Heart right ventricle (tissue), 16 donors: ENCODE data around the gene TEX51. TPM values are rescaled to one million over a fixed set of nuclear protein-coding genes. Genes with fewer than 3 reads are reported as not detected.

Experiments used
- ATAC-seq, 8 donors: fragments of 200-7000 bp; cut with Tn5 transposase; one replicate each; pipeline ENCODE4 v1.9.1; 2020; ENCODE audit warnings: mild to moderate bottlenecking in 8 of 8, moderate library complexity in 8 of 8, moderate number of reproducible peaks in 1 of 8
- DNase-seq, 2 donors: peaks; one replicate each; pipeline ENCODE4 v3.0.0-alpha.2; 2020
- H3K27ac ChIP-seq, 10 donors: fragments of 200-600 bp; sonication (generic) in 2 of 10; one replicate each; pipeline versions ENCODE4 v1.5.0 to v1.8.0; 2020 to 2022; ENCODE audit warnings: mild to moderate bottlenecking in 3 of 10
- H3K27me3 ChIP-seq, 7 donors: fragments of 200-600 bp; one replicate each; pipeline ENCODE4 v1.8.0; 2021 to 2022; ENCODE audit warnings: mild to moderate bottlenecking in 2 of 7
- H3K36me3 ChIP-seq, 9 donors: fragments of 200-600 bp; sonication (generic) in 1 of 9; one replicate each; pipeline versions ENCODE4 v1.5.0 to v1.8.0; 2020 to 2022; ENCODE audit warnings: mild to moderate bottlenecking in 2 of 9
- H3K4me1 ChIP-seq, 9 donors: fragments of 200-600 bp; sonication (generic) in 1 of 9; one replicate each; pipeline versions ENCODE4 v1.5.0 to v1.8.0; 2020 to 2022; ENCODE audit warnings: mild to moderate bottlenecking in 4 of 9
- H3K4me3 ChIP-seq, 10 donors: fragments of 200-600 bp; sonication (generic) in 2 of 10; one replicate each; pipeline versions ENCODE4 v1.5.0 to v1.8.0; 2020 to 2022; ENCODE audit warnings: mild to moderate bottlenecking in 7 of 10, moderate library complexity in 2 of 10
- H3K9me3 ChIP-seq, 11 donors: fragments of 200-600 bp in 10 of 11; sonication (generic) in 2 of 11; one replicate each; pipeline versions ENCODE4 v1.5.0 to v1.8.0; 2013 to 2022; ENCODE audit warnings: mild to moderate bottlenecking in 2 of 11, control low read depth in 1 of 11, moderate library complexity in 1 of 11
- CTCF ChIP-seq, 9 donors: fragments of 200-600 bp; sonication (generic) in 2 of 9; IDR thresholded peaks; one replicate each; pipeline versions ENCODE4 v1.5.0 to v1.8.0; 2021 to 2022; ENCODE audit warnings: antibody characterized with exemption in 9 of 9, mild to moderate bottlenecking in 5 of 9, moderate library complexity in 1 of 9
- WGBS, 2 donors: extraction: QIAGEN DNeasy Blood & Tissue Kit; methylation state at CpG; one replicate each; pipeline ENCODE4 v1.1.7; 2013; ENCODE audit warnings: inconsistent platforms in 1 of 2; 5-methylcytosine and 5-hydroxymethylcytosine counted together
- intact Hi-C, 10 donors: fragments of 100-400 bp; cut with DNase I; formaldehyde crosslinking; loops; one replicate each; pipeline versions ENCODE4 v1.11.1 to v1.14.2; 2022
- polyA plus RNA-seq, 2 donors: library from polyadenylated mRNA; stranded (reverse); fragments of 200-250 nt; gene quantifications; one replicate each; pipeline ENCODE4 v1.2.3, GENCODE V29; 2013
- total RNA-seq, 10 donors: library from RNA; stranded (reverse); fragmentation: NEBNext Ultra II Directional in 3 of 10; extraction: Animal tissue kit (Norgen Biotek cat#: 25700) in 3 of 10; gene quantifications; one replicate each; pipeline versions ENCODE4 v1.2.1 to v1.2.4, GENCODE V29; 2021 to 2023
- donor health status: Arrhythmogenic right ventricular cardiomyopathy.
- donor health status: ischemic (EF 13 %, LVEDD 7.1; RV severe dilation, severe dysfunction).
- donor health status: healthy with polysubstance abuse.
- donor health status: DM: no; HTN: yes; CAD: no.
- donor health status: DM: no; HTN: no; CAD: no.
- donor health status: ischemic (EF 25% LVEDD 6.9; RV normal size, moderate dysfunction).
- donor health status: ischemic (EF 25% LVEDD 5.7; RV mildly dilated, moderate dysfunction).
- donor health status: healthy.
- donor health status: DM: yes; HTN: yes; CAD: no.
- donor health status: Ischemic cardiomyopathy.
- donor health status: ischemic (EF 35%, LVEDD 5.7; RV mildly dilated, moderate dysfunction).
- donor health status: nonischemic (EF 11% LVEDD 7.7; RV severe dilation, severe dysfunction).
- donor health status: DM: yes; HTN: yes; CAD: no.
- donor health status: PGD.
- donor health status: ischemic (EF 29% LVEDD 5.4; RV normal size, mild dysfunction).
- donor health status: nonischemic (EF 23%, LVEDD 6.1; RV moderate dilation, normal function).

The TEX51 gene
- total and polyA plus RNA-seq, 12 donors, result not detected

GRCh38 chr2:126894082-126894481 lies 4.6 kb upstream of the TEX51 start:
- no peak for TF ChIP-seq CTCF (IDR thresholded peaks at IDR 0.05)
- H3K4me1 ChIP-seq, result no peaks in the 10 kb centered on the region
- intact Hi-C loops, result no loop called here
- no peak overlapping the region for H3K27ac ChIP-seq
- H3K9me3 ChIP-seq, result no peaks in the 10 kb centered on the region
- H3K4me3 ChIP-seq, result no peak overlapping the region
- DNase-seq (no peak), ATAC-seq (no peak)
- H3K27me3 ChIP-seq, result peaks cover 0 to 5% (median 0%) of the 10 kb centered on the region in 7 donors
- no peaks in the 10 kb centered on the region for H3K36me3 ChIP-seq
- WGBS, 2 donors, result 81 to 88% methylated on average over 1 of the region's 1 CpG

GRCh38 chr2:126894585-126895182 lies 4.0 kb upstream of the TEX51 start:
- Histone ChIP-seq H3K27me3 (peaks cover 0 to 9% (median 0%) of the 10 kb centered on the region in 7 donors), H3K36me3 (no peaks in the 10 kb centered on the region), H3K9me3 (no peaks in the 10 kb centered on the region), H3K4me3 (no peak overlapping the region), H3K27ac (no peak overlapping the region), H3K4me1 (no peaks in the 10 kb centered on the region)
- intact Hi-C loops, result no loop called here
- ATAC-seq (no peak), DNase-seq (no peak)
- WGBS, 2 donors, result 85 to 86% methylated on average over 9 of the region's 9 CpGs
- TF ChIP-seq CTCF (IDR thresholded peaks at IDR 0.05), result no peak

GRCh38 chr2:126895336-126895735 lies 3.4 kb upstream of the TEX51 start:
- intact Hi-C loops, result no loop called here

DNA sequence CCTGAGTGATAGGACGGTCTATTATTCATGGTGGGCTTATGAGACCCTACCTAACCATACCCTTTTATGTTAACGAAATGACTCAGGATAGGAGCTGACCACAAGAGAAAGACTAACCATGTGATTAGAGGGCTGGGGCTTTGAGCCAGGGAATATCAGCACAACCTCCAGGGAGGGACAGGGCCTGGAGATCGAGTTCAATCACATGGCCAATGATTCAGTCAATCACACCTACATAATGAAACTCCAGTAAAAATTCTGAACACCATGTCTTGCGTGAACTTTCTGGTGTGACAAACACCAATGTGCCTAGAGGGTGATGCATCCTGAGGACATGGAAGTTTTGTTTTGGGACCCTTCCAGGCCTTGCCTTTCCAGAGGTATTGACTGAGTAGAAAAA lies 2.2 kb upstream of the TEX51 start:
- intact Hi-C loops, result no loop called here
- Histone ChIP-seq H3K36me3 (no peaks in the 10 kb centered on the region), H3K4me1 (no peaks in the 10 kb centered on the region), H3K9me3 (no peaks in the 10 kb centered on the region), H3K4me3 (no peak overlapping the region), H3K27ac (no peak overlapping the region), H3K27me3 (peaks cover 0 to 12% (median 0%) of the 10 kb centered on the region in 7 donors)
- no peak for TF ChIP-seq CTCF (IDR thresholded peaks at IDR 0.05)
- ATAC-seq (no peak), DNase-seq (no peak)
- WGBS, 2 donors, result 62 to 70% methylated on average over 4 of the region's 4 CpGs

More at GRCh38 chr2:126895336-126895735, 3.4 kb upstream of the TEX51 start:
- no peak overlapping the region for H3K27ac ChIP-seq
- no peak for TF ChIP-seq CTCF (IDR thresholded peaks at IDR 0.05)
- no peaks in the 10 kb centered on the region for H3K36me3 ChIP-seq
- H3K4me1 ChIP-seq, result no peaks in the 10 kb centered on the region
- 50 to 61% methylated on average over 4 of the region's 4 CpGs for WGBS, 2 donors
- H3K9me3 ChIP-seq, result no peaks in the 10 kb centered on the region
- ATAC-seq, result no peak
- H3K4me3 ChIP-seq, result no peak overlapping the region
- H3K27me3 ChIP-seq, result peaks cover 0 to 11% (median 0%) of the 10 kb centered on the region in 7 donors
- no peak for DNase-seq
